Esophagus squamous epithelium (tissue), 5 donors: Measurements from ENCODE around the gene RELT. TPM values are rescaled to one million over a fixed set of nuclear protein-coding genes. Genes with fewer than 3 reads are reported as not detected.

Experiments used
- DNase-seq: peaks from one replicate; lab custom pipeline; 2025; lab: John Stamatoyannopoulos, UW
- H3K27ac ChIP-seq, 4 donors: fragments of 200-600 bp; sonication (generic); one replicate each; pipeline ENCODE4 v1.5.1; 2016 to 2019; ENCODE audit warnings: mild to moderate bottlenecking in 1 of 4
- H3K27me3 ChIP-seq, 4 donors: fragments of 200-600 bp; sonication (generic); 1 replicate in 3 of 4; 2 replicates in 1 of 4; pipeline versions ENCODE4 v1.5.1 to v1.6.0; 2017 to 2021; ENCODE audit warnings: antibody characterized with exemption in 1 of 4
- H3K36me3 ChIP-seq, 3 donors: fragments of 200-600 bp; sonication (generic); one replicate each; pipeline ENCODE4 v1.5.1; 2016 to 2019
- H3K4me1 ChIP-seq, 3 donors: fragments of 200-600 bp; sonication (generic); one replicate each; pipeline ENCODE4 v1.5.1; 2017 to 2019
- H3K4me3 ChIP-seq, 4 donors: fragments of 200-600 bp; sonication (generic); 1 replicate in 3 of 4; 2 replicates in 1 of 4; pipeline ENCODE4 v1.5.1; 2016 to 2019; ENCODE audit warnings: mild to moderate bottlenecking in 2 of 4, moderate library complexity in 1 of 4
- H3K9me3 ChIP-seq, 3 donors: fragments of 200-600 bp; sonication (generic); one replicate each; pipeline ENCODE4 v1.5.1; 2016 to 2019
- CTCF ChIP-seq, 6 experiments: fragments of 450-650 bp in 4 of 6; fragments of 200-600 bp in 2 of 6; sonication (generic) in 2 of 6; IDR thresholded peaks; one replicate each; pipeline ENCODE4 v1.5.1; 2016 to 2019; ENCODE audit warnings: antibody characterized with exemption in 6 of 6, mild to moderate bottlenecking in 4 of 6, moderate library complexity in 4 of 6
- POLR2A ChIP-seq, 4 donors: fragments of 450-650 bp; IDR thresholded peaks; one replicate each; pipeline ENCODE4 v1.6.1; 2017; ENCODE audit warnings: antibody characterized with exemption in 4 of 4, mild to moderate bottlenecking in 4 of 4, moderate library complexity in 3 of 4
- WGBS, 2 donors: methylation state at CpG; one replicate each; pipeline ENCODE4 v1.1.5; 2018; 5-methylcytosine and 5-hydroxymethylcytosine counted together
- intact Hi-C: fragments of 100-400 bp; cut with DNase I; formaldehyde crosslinking; loops from one replicate; pipeline ENCODE4 v1.15.0; 2022
- total RNA-seq, 4 donors: library from RNA; depleted of rRNA; stranded (reverse); fragments of >200 nt; gene quantifications; one replicate each; pipeline ENCODE4 v1.1.0, GENCODE V29; 2016
- donor health status: DM: yes; HTN: yes; CAD: no.

The RELT gene
- total RNA-seq, 4 donors from 2014 or later: 3.7 to 8.8 (median 5.3) TPM

GRCh38 chr11:73399159-73399590 is 23.0 kb downstream of the RELT start:
- no peak overlapping the region for H3K4me3 ChIP-seq
- peaks cover 0 to 32% (median 0%) of the 10 kb centered on the region in 3 donors for H3K36me3 ChIP-seq
- no peak for DNase-seq
- H3K27me3 ChIP-seq: no peaks in the 10 kb centered on the region
- intact Hi-C loops: no loop called here
- H3K9me3 ChIP-seq: no peaks in the 10 kb centered on the region
- no peak for TF ChIP-seq CTCF (IDR thresholded peaks at IDR 0.05)
- TF ChIP-seq POLR2A (IDR thresholded peaks at IDR 0.05): no peak
- WGBS, 2 donors: 49 to 86% methylated on average over 2 to 3 of the region's 6 CpGs
- H3K27ac ChIP-seq: peak overlapping the region in 1 of 4 donors; percentile 9
- H3K4me1 ChIP-seq: no peaks in the 10 kb centered on the region

- intact Hi-C loops: loop anchor here (10.0 kb wide), 1 partner anchor 255 kb away; no protein-coding TSS in a partner anchor
- Histone ChIP-seq H3K27ac (no peak overlapping the region), H3K9me3 (no peaks in the 10 kb centered on the region), H3K27me3 (no peaks in the 10 kb centered on the region), H3K4me1 (no peaks in the 10 kb centered on the region), H3K36me3 (peaks cover 0 to 27% (median 0%) of the 10 kb centered on the region in 3 donors), H3K4me3 (no peak overlapping the region)
- 86 to 96% methylated on average over 2 to 4 of the region's 4 CpGs for WGBS, 2 donors
- TF ChIP-seq POLR2A (IDR thresholded peaks at IDR 0.05) (no peak), CTCF (IDR thresholded peaks at IDR 0.05) (no peak)
- no peak for DNase-seq
These were observed 23.4 kb downstream of the RELT start for GRCh38 chr11:73399636-73400035.

GRCh38 chr11:73400293-73400692 is 24.1 kb downstream of the RELT start:
- H3K27ac ChIP-seq: no peak overlapping the region
- H3K9me3 ChIP-seq: no peaks in the 10 kb centered on the region
- no peak for TF ChIP-seq CTCF (IDR thresholded peaks at IDR 0.05)
- TF ChIP-seq POLR2A (IDR thresholded peaks at IDR 0.05): no peak
- H3K4me1 ChIP-seq: no peaks in the 10 kb centered on the region
- no peak overlapping the region for H3K4me3 ChIP-seq
- peaks cover 0 to 27% (median 0%) of the 10 kb centered on the region in 3 donors for H3K36me3 ChIP-seq
- no peaks in the 10 kb centered on the region for H3K27me3 ChIP-seq
- intact Hi-C loops: loop anchor here (10.0 kb wide), 1 partner anchor 255 kb away; no protein-coding TSS in a partner anchor
- no peak for DNase-seq
- 85 to 93% methylated on average over 4 to 6 of the region's 6 CpGs for WGBS, 2 donors

GRCh38 chr11:73401217-73401923 is 25.2 kb downstream of the RELT start:
- Histone ChIP-seq H3K36me3 (peaks cover 0 to 28% (median 0%) of the 10 kb centered on the region in 3 donors), H3K27ac (no peak overlapping the region), H3K4me1 (no peaks in the 10 kb centered on the region), H3K9me3 (no peaks in the 10 kb centered on the region), H3K27me3 (no peaks in the 10 kb centered on the region), H3K4me3 (no peak overlapping the region)
- no peak for DNase-seq
- 70 to 100% methylated on average over 2 of the region's 3 CpGs for WGBS, 2 donors
- intact Hi-C loops: loop anchor here (10.0 kb wide), 1 partner anchor 253 kb away; no protein-coding TSS in a partner anchor
- TF ChIP-seq CTCF (IDR thresholded peaks at IDR 0.05) (no peak), POLR2A (IDR thresholded peaks at IDR 0.05) (no peak)
